ENCODE results near the gene GLRA3. TPM values are rescaled to one million over a fixed set of nuclear protein-coding genes. Genes with fewer than 3 reads are reported as not detected.

Gene GLRA3
- total and polyA plus RNA-seq, 9 donors: not detected

DNA sequence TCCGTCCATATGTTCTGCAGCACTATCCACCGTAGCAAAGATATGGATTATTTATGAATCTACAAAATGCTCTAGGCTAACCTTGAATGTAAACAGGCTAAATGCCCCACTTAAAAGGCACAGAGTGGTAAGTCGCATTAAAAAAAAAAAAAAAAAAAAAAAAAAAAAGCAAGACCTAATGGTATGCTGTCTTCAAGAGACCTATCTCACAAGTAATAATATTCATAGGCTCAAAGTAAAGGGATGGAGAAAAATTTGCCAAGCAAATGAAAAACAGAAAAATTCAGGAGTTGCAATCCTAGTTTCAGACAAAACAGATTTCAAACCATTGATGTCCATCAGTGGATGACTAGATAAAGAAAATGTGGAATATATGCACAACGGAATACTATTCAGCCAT is 139.4 kb downstream of the GLRA3 start:
- Histone ChIP-seq H3K27me3 (no peaks in the 10 kb centered on the region), H3K9me3 (no peaks in the 10 kb centered on the region), H3K4me1 (ENCODE audit: insufficient read depth) (no peaks in the 10 kb centered on the region), H3K27ac (no peak overlapping the region), H3K36me3 (no peaks in the 10 kb centered on the region), H3K4me3 (no peak overlapping the region)
- TF ChIP-seq POLR2A (IDR thresholded peaks at IDR 0.05): no peak
- TF ChIP-seq, protein P1, sequence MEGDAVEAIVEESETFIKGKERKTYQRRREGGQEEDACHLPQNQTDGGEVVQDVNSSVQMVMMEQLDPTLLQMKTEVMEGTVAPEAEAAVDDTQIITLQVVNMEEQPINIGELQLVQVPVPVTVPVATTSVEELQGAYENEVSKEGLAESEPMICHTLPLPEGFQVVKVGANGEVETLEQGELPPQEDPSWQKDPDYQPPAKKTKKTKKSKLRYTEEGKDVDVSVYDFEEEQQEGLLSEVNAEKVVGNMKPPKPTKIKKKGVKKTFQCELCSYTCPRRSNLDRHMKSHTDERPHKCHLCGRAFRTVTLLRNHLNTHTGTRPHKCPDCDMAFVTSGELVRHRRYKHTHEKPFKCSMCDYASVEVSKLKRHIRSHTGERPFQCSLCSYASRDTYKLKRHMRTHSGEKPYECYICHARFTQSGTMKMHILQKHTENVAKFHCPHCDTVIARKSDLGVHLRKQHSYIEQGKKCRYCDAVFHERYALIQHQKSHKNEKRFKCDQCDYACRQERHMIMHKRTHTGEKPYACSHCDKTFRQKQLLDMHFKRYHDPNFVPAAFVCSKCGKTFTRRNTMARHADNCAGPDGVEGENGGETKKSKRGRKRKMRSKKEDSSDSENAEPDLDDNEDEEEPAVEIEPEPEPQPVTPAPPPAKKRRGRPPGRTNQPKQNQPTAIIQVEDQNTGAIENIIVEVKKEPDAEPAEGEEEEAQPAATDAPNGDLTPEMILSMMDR (IDR thresholded peaks at IDR 0.05): no peak
- TF ChIP-seq EP300 (IDR thresholded peaks at IDR 0.05): no peak
- 70 to 93% (median 73%) methylated on average over 4 of the region's 4 CpGs for WGBS, 3 donors
- DNase-seq: no peak
- intact Hi-C loops (cut with DNase I): no loop called here

DNA sequence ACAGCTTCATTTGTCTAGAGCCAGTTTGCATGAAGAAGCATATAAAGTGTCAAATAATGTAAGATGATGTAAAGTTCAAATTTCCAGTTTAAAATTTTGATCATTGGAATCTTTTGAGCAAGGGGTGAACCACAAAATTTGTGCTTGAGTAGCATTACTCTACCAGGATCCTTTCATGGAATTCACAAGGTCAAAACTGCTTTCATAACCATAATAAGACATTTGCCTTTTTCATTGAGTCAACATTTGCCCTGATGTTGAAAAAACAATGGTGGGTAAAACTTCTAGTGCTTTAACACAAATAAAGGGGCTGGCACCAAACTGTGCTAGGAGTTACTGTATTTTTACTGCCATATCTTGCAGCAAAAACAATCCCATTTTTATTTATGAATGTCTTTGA is 142.2 kb downstream of the GLRA3 start:
- H3K4me3 ChIP-seq: no peak overlapping the region
- H3K36me3 ChIP-seq: no peaks in the 10 kb centered on the region
- intact Hi-C loops (cut with DNase I): no loop called here
- no peak for DNase-seq
- H3K27me3 ChIP-seq: no peaks in the 10 kb centered on the region
- no peaks in the 10 kb centered on the region for H3K4me1 ChIP-seq (ENCODE audit: insufficient read depth)
- H3K27ac ChIP-seq: no peak overlapping the region
- TF ChIP-seq POLR2A (IDR thresholded peaks at IDR 0.05): no peak
- TF ChIP-seq, protein P1 (IDR thresholded peaks at IDR 0.05): no peak
- TF ChIP-seq EP300 (IDR thresholded peaks at IDR 0.05): no peak
- H3K9me3 ChIP-seq: no peaks in the 10 kb centered on the region

DNA sequence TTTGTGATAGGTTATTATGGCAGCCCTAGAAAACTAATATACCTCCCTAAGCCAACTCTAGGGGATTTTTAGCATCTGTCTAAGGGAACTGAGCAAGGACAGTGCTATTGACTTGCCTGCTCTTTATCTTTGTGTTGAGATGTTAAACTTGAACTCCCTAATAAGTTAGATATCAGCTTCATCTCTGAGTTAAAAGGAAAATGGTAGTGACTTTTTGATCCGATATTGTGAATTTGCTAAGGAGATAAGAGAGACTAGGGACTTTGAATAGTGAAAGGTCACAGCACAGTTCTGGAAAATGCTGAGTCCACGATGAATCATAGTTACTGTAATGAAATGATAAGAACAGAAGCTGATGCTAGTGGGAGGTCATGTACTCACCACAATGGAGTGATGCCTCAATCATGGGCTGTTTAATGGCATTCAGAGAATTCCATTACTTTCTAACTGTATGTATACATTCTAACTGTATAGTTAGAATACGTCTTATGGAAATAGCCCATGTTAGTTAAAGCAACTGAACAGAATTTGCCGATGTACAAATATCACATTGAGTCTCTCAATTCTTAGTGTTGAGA is 147.2 kb downstream of the GLRA3 start:
- TF ChIP-seq, protein P1 (IDR thresholded peaks at IDR 0.05): no peak
- no peak for TF ChIP-seq EP300 (IDR thresholded peaks at IDR 0.05)
- TF ChIP-seq POLR2A (IDR thresholded peaks at IDR 0.05): no peak
- Histone ChIP-seq H3K27me3 (no peaks in the 10 kb centered on the region), H3K4me3 (no peak overlapping the region), H3K9me3 (no peaks in the 10 kb centered on the region), H3K36me3 (no peaks in the 10 kb centered on the region), H3K27ac (no peak overlapping the region), H3K4me1 (ENCODE audit: insufficient read depth) (no peaks in the 10 kb centered on the region)
- DNase-seq: no peak
- intact Hi-C loops (cut with DNase I): no loop called here
- 60 to 72% (median 62%) methylated on average over 4 of the region's 4 CpGs for WGBS, 3 donors

DNA sequence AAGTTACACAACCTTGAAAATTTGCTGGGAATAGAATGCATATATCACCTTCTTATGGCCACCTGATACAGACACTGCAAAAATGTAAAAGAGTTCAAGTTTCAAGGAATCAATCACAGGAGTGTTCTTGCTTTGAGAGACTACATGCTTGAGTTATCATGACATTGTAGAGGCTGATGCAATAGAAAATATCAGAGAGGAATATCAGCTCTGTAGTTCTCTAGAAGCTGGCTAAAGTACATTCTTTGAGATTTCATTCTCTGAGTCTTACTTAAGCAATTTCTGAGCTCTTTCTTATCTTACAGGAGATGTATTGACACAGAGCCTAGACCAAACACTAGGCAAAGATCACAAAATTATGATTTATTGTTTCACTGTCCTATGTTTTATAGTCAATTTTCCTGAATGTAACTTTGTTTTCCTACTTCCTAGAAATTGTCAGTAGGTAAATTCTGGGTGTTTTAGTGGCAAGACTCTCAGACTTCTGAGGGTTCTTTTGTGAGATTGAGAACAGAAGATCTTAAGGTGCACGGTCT is 154.7 kb downstream of the GLRA3 start:
- no peak overlapping the region for H3K27ac ChIP-seq
- H3K27me3 ChIP-seq: no peaks in the 10 kb centered on the region
- no peak overlapping the region for H3K4me3 ChIP-seq
- no peaks in the 10 kb centered on the region for H3K9me3 ChIP-seq
- H3K4me1 ChIP-seq (ENCODE audit: insufficient read depth): no peaks in the 10 kb centered on the region
- intact Hi-C loops (cut with DNase I): no loop called here
- 88 to 95% (median 94%) methylated on average over 1 of the region's 1 CpG for WGBS, 3 donors
- TF ChIP-seq, protein P1 (IDR thresholded peaks at IDR 0.05): no peak
- TF ChIP-seq EP300 (IDR thresholded peaks at IDR 0.05) (no peak), POLR2A (IDR thresholded peaks at IDR 0.05) (no peak)
- no peaks in the 10 kb centered on the region for H3K36me3 ChIP-seq
- DNase-seq: no peak

All from ovary (tissue), 9 donors.